ENCODE measurements around the gene FNTB. TPM values are rescaled to one million over a fixed set of nuclear protein-coding genes. Genes with fewer than 3 reads are reported as not detected.
A peak's percentile ranks its signal among the peaks of the same experiment; 100 is the strongest.

Gene FNTB
- total RNA-seq, 1 experiment from 2014 or later: 20.7 TPM

- Histone ChIP-seq H2BK120ac (ENCODE audit: low read depth, low read length, poor library complexity, severe bottlenecking) (no peak overlapping the region), H3K9ac (ENCODE audit: extremely low read depth, insufficient read length, low read length) (no peak overlapping the region), H3K79me2 (ENCODE audit: insufficient read depth, low read length) (peaks cover 2% of the 10 kb centered on the region; the same call in 1 of the 2 replicates), H3K79me1 (ENCODE audit: insufficient read depth, low read depth, low read length, poor library complexity, severe bottlenecking) (no peaks in the 10 kb centered on the region), H3K18ac (ENCODE audit: insufficient read length, low read depth, low read length) (no peak overlapping the region), H3K9me3 (ENCODE audit: control insufficient read depth, low read depth, low read length) (no peaks in the 10 kb centered on the region), H3T11ph (ENCODE audit: low read length) (no peak overlapping the region), H2AK5ac (ENCODE audit: insufficient read length, low read length) (no peak overlapping the region), H2AFZ (ENCODE audit: low read length) (no peak overlapping the region), H2BK5ac (ENCODE audit: insufficient read length, low read length) (no peak overlapping the region), H3K23ac (ENCODE audit: insufficient read length, low read depth, low read length) (no peak overlapping the region), H3K4me1 (ENCODE audit: insufficient read depth, low read length) (no peaks in the 10 kb centered on the region), H3K14ac (ENCODE audit: insufficient read depth, low read length) (no peak overlapping the region), H2BK20ac (ENCODE audit: low read depth, low read length, poor library complexity, severe bottlenecking) (no peak overlapping the region), H4K20me1 (ENCODE audit: control insufficient read depth, insufficient read depth, insufficient read length) (no peaks in the 10 kb centered on the region), H3K27ac (ENCODE audit: insufficient read length, low read depth, low read length) (no peak overlapping the region), H3K4me2 (ENCODE audit: insufficient read depth, insufficient read length, low read length) (no peak overlapping the region), H2BK15ac (ENCODE audit: low read depth, low read length) (no peak overlapping the region), H4K5ac (ENCODE audit: insufficient read length, low read depth, low read length) (no peak overlapping the region), H3K23me2 (ENCODE audit: insufficient read length, low read depth, low read length, poor library complexity, severe bottlenecking) (no peaks in the 10 kb centered on the region), H3K27me3 (ENCODE audit: insufficient read depth, low read length) (no peaks in the 10 kb centered on the region), H3K56ac (ENCODE audit: insufficient read length, low read depth, low read length) (no peak overlapping the region), H4K91ac (ENCODE audit: insufficient read length, low read depth, low read length) (no peak overlapping the region), H4K8ac (replicated peaks; ENCODE audit: insufficient read length, low read depth, low read length) (no peak overlapping the region), H2BK12ac (ENCODE audit: insufficient read length, low read depth, low read length) (no peak overlapping the region), H3K4ac (ENCODE audit: low read depth, low read length) (no peak overlapping the region)
- Mint-ChIP-seq H3K4me1 (no peaks in the 10 kb centered on the region), H3K27ac (peak overlapping the region in 2 of 3 experiments; percentile 1 to 64; a peak in 3 of 7 replicates), H3K9me3 (no peaks in the 10 kb centered on the region), H3K4me3 (no peak overlapping the region), H3K36me3 (ENCODE audit: insufficient read depth in 1 of 3, low read depth in 3 of 3) (peaks cover 17 to 57% (median 54%) of the 10 kb centered on the region in 3 experiments), H3K27me3 (ENCODE audit: low read depth) (no peaks in the 10 kb centered on the region)
- TF ChIP-seq CTCF (conservative IDR thresholded peaks at IDR 0.05): no peak
- no peak for DNase-seq
Measured at GRCh38 chr14:65057695-65058094, 71.0 kb downstream of the FNTB start.

All from H9 (cell line).